Measurements from ENCODE around the gene EID3.
"Not testable (repeated sequence)": the region's sequence is repeated elsewhere in the genome, so short reads cannot be mapped to it uniquely, and the experiment has no call there.

The EID3 gene

GRCh38 chr12:104290855-104291254 lies 12.7 kb upstream of the EID3 start:
- no peak for DNase-seq

- no peak for DNase-seq
Observed at GRCh38 chr12:104291867-104292524, 11.5 kb upstream of the EID3 start.

GRCh38 chr12:104292872-104293794 lies 10.4 kb upstream of the EID3 start:
- DNase-seq, result no peak

GRCh38 chr12:104294158-104294859 lies 9.2 kb upstream of the EID3 start:
- DNase-seq, result not testable (repeated sequence)

GRCh38 chr12:104294927-104295668 lies 8.4 kb upstream of the EID3 start:
- DNase-seq, result no peak

- no peak for DNase-seq
Observed at GRCh38 chr12:104295954-104296353, 7.6 kb upstream of the EID3 start.

GRCh38 chr12:104296718-104297117 lies 6.8 kb upstream of the EID3 start:
- DNase-seq, result no peak

- no peak for DNase-seq
Observed at GRCh38 chr12:104297477-104298113, 5.9 kb upstream of the EID3 start.

- DNase-seq, result no peak
Observed at GRCh38 chr12:104299842-104300481, 3.6 kb upstream of the EID3 start.

GRCh38 chr12:104304261-104305009 lies 896 bp downstream of the EID3 start:
- no peak for DNase-seq

GRCh38 chr12:104305349-104305748 lies 1.8 kb downstream of the EID3 start:
- no peak for DNase-seq

GRCh38 chr12:104306376-104306775 lies 2.8 kb downstream of the EID3 start:
- DNase-seq, result no peak

- no peak for DNase-seq
Observed at GRCh38 chr12:104306943-104307654, 3.6 kb downstream of the EID3 start.

- no peak for DNase-seq
Observed at GRCh38 chr12:104307655-104308000, 4.1 kb downstream of the EID3 start.

- no peak for DNase-seq
Observed at GRCh38 chr12:104309446-104309993, 6.0 kb downstream of the EID3 start.

GRCh38 chr12:104310751-104311633 lies 7.5 kb downstream of the EID3 start:
- DNase-seq, result no peak

- DNase-seq, result no peak
Observed at GRCh38 chr12:104312202-104312601, 8.7 kb downstream of the EID3 start.

- DNase-seq, result no peak
Observed at GRCh38 chr12:104312654-104313053, 9.1 kb downstream of the EID3 start.

All from activated CD8-positive, alpha-beta memory T cell treated with anti-CD3 and anti-CD28 coated beads, Interleukin-2, amount 50 U/mL, for 4 hours (primary cell).